HepG2 (cell line): ENCODE results near the gene SYT11. TPM values are rescaled to one million over a fixed set of nuclear protein-coding genes. Genes with fewer than 3 reads are reported as not detected.

ENCODE experiments used
- ARID5B ChIP-seq: IDR thresholded peaks from 2 replicates; pipeline ENCODE4 v1.4.0; 2020; ENCODE audit warnings: mild to moderate bottlenecking, missing genetic modification reagents
- ARNTL ChIP-seq: sonication (generic); formaldehyde crosslinking; IDR thresholded peaks from 2 replicates; pipeline ENCODE4 v1.4.0; 2020; ENCODE audit warnings: mild to moderate bottlenecking, missing genetic modification reagents
- CEBPB ChIP-seq: IDR thresholded peaks from 2 replicates; pipeline ENCODE4 v1.6.1; 2011; ENCODE audit warnings: low read depth, low read length, improper control_type of control experiment, borderline replicate concordance
- ETV5 ChIP-seq: IDR thresholded peaks from 2 replicates; pipeline ENCODE4 v1.6.1; 2018; ENCODE audit warnings: missing biosample characterization, missing genetic modification reagents, inconsistent platforms, borderline replicate concordance
- FOXA3 ChIP-seq: IDR thresholded peaks from 2 replicates; pipeline ENCODE4 v1.6.1; 2016; ENCODE audit warnings: missing genetic modification reagents, missing compliant biosample characterization
- HMGA1 ChIP-seq: sonication (generic); formaldehyde crosslinking; conservative IDR thresholded peaks from 2 replicates; pipeline ENCODE4 v1.4.0; 2020; ENCODE audit warnings: missing genetic modification reagents
- KDM2A ChIP-seq: sonication (generic); formaldehyde crosslinking; IDR thresholded peaks from 2 replicates; pipeline ENCODE4 v1.4.0; 2020; ENCODE audit warnings: low read depth, missing genetic modification reagents, borderline replicate concordance
- KLF16 ChIP-seq, 2 experiments: sonication (generic) in 1 of 2; formaldehyde crosslinking in 1 of 2; IDR thresholded peaks; 2 replicates each; pipeline versions ENCODE4 v1.6.1 to v1.8.0; 2016 to 2023; ENCODE audit warnings: missing genetic modification reagents in 2 of 2, missing compliant biosample characterization in 1 of 2
- MAFK ChIP-seq, 2 experiments: IDR thresholded peaks in 1 of 2; conservative IDR thresholded peaks in 1 of 2; 2 replicates each; pipeline ENCODE4 v1.6.1; 2011; ENCODE audit warnings: improper control_type of control experiment in 2 of 2, low read length in 2 of 2
- MYPOP ChIP-seq: sonication (generic); formaldehyde crosslinking; IDR thresholded peaks from 2 replicates; pipeline ENCODE4 v1.8.1; 2023; ENCODE audit warnings: mild to moderate bottlenecking, moderate library complexity, missing genetic modification reagents
- NCOA2 ChIP-seq: sonication (generic); formaldehyde crosslinking; IDR thresholded peaks from 2 replicates; pipeline ENCODE4 v1.8.0; 2022; ENCODE audit warnings: inconsistent platforms
- SAFB2 ChIP-seq: sonication (generic); formaldehyde crosslinking; IDR thresholded peaks from 2 replicates; pipeline ENCODE4 v1.5.1; 2020; ENCODE audit warnings: missing genetic modification reagents, low read depth, mild to moderate bottlenecking, borderline replicate concordance
- SKI ChIP-seq: fragments of 450-650 bp; IDR thresholded peaks from one replicate; pipeline ENCODE4 v1.6.1; 2018; ENCODE audit warnings: mild to moderate bottlenecking; ENCODE audit not compliant: partially characterized antibody
- ZNF331 ChIP-seq: sonication (generic); formaldehyde crosslinking; IDR thresholded peaks from 2 replicates; pipeline ENCODE4 v1.4.0; 2020; ENCODE audit warnings: missing genetic modification reagents
- ZNF431 ChIP-seq: sonication (generic); formaldehyde crosslinking; IDR thresholded peaks from 2 replicates; pipeline ENCODE4 v1.9.0; 2022; ENCODE audit warnings: missing genetic modification reagents, low read depth, mild to moderate bottlenecking, borderline replicate concordance
- polyA plus RNA-seq, 8 experiments: library from polyadenylated mRNA; depleted of rRNA in 3 of 8; stranded (reverse) in 7 of 8; unstranded in 1 of 8; fragments of >200 nt; fragmentation: Illumina TruSeq in 4 of 8; extraction: Trizol in 4 of 8; gene quantifications; 2 replicates each; pipeline versions ENCODE4 v1.2.1 to v1.2.3, GENCODE V29; 2011 to 2016; ENCODE audit warnings: low read depth in 4 of 8, missing spikeins in 1 of 8, mixed read lengths in 1 of 8; ENCODE audit not compliant: insufficient read depth in 1 of 8
- total RNA-seq, 5 experiments: library from RNA; depleted of rRNA; stranded (reverse); fragments of >200 nt; fragmentation: Illumina TruSeq; extraction: Trizol; gene quantifications; 2 replicates each; pipeline ENCODE4 v1.2.3, GENCODE V29; 2016; ENCODE audit warnings: low read depth in 1 of 5
- TF ChIP-seq, protein P1 (sequence below): sonication (generic); formaldehyde crosslinking; IDR thresholded peaks from 2 replicates; pipeline ENCODE4 v1.4.0; 2020; ENCODE audit warnings: mild to moderate bottlenecking, missing genetic modification reagents, borderline replicate concordance
- TF ChIP-seq, protein P2 (sequence below), 2 experiments: fragments of 450-650 bp in 1 of 2; sonication (generic) in 1 of 2; formaldehyde crosslinking; IDR thresholded peaks; 2 replicates each; pipeline versions ENCODE4 v1.5.0 to v1.8.0; 2020 to 2022; ENCODE audit warnings: mild to moderate bottlenecking in 1 of 2, missing genetic modification reagents in 1 of 2

Gene SYT11
- total and polyA plus RNA-seq, 2 of the 13 experiments (the other 11 are each of a cell fraction or from before 2014, with no cell fraction given), result 0.22 to 0.59 TPM

DNA sequence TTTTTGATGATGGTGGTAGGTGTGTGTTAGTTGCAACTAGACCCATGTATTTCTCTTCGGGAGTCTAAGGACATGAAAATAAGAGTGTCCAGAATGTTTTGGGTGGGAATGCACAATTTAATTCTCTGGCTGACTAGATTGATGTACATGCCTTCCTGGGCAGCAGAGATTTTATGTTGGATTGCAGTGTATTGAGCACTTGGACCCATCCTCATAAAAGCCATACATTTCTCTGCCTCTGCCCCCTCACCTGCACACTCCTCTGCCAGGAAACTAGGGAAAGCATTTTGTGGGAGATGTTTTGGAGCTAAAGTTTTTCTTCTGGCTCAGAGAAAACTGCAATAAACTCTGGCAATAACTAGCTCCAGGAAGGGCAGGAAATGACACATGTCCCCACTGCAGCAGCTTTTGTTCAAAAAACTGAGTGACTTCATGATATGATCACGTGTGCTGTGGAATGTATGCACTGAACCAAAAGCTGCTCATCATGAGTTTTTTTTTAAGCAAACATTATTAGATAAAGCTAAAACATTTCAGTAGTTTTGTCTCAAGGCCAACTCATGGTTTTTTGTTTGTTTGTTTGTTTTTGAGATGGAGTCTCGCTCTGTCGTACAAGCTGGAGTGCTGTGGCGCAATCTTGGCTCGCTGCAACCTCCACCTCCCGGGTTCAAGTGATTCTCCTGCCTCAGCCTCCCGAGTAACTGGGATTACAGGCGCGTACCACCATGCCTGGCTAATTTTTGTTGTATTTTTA is 34.2 kb downstream of the SYT11 start (continued):
- no peak for TF ChIP-seq ZNF431 (CRISPR knock-in tag)
- peak; percentile 66 for TF ChIP-seq SKI
- TF ChIP-seq ARID5B, result peak; percentile 78; the same call in 1 of the 2 replicates
- no peak for TF ChIP-seq SAFB2
- TF ChIP-seq ETV5 (CRISPR knock-in tag), result peak; percentile 28; the same call in 1 of the 2 replicates
- TF ChIP-seq ZNF331 (CRISPR knock-in tag), result peak; percentile 9; the same call in 1 of the 2 replicates
- TF ChIP-seq MYPOP (CRISPR knock-in tag), result peak; percentile 42; the same call in 1 of the 2 replicates
- TF ChIP-seq CEBPB, result peak; percentile 76; the same call in 1 of the 2 replicates
- peak in 1 of 2 experiments; percentile 49; a peak in 1 of 4 replicates for TF ChIP-seq KLF16 (CRISPR knock-in tag; IDR thresholded peaks at IDR 0.05)
- TF ChIP-seq NCOA2 (CRISPR knock-in tag), result peak; percentile 26; the same call in 1 of the 2 replicates
- peak; percentile 43; the same call in 1 of the 2 replicates for TF ChIP-seq FOXA3 (CRISPR knock-in tag)
- no peak for TF ChIP-seq HMGA1 (CRISPR knock-in tag)
- TF ChIP-seq, protein P1, sequence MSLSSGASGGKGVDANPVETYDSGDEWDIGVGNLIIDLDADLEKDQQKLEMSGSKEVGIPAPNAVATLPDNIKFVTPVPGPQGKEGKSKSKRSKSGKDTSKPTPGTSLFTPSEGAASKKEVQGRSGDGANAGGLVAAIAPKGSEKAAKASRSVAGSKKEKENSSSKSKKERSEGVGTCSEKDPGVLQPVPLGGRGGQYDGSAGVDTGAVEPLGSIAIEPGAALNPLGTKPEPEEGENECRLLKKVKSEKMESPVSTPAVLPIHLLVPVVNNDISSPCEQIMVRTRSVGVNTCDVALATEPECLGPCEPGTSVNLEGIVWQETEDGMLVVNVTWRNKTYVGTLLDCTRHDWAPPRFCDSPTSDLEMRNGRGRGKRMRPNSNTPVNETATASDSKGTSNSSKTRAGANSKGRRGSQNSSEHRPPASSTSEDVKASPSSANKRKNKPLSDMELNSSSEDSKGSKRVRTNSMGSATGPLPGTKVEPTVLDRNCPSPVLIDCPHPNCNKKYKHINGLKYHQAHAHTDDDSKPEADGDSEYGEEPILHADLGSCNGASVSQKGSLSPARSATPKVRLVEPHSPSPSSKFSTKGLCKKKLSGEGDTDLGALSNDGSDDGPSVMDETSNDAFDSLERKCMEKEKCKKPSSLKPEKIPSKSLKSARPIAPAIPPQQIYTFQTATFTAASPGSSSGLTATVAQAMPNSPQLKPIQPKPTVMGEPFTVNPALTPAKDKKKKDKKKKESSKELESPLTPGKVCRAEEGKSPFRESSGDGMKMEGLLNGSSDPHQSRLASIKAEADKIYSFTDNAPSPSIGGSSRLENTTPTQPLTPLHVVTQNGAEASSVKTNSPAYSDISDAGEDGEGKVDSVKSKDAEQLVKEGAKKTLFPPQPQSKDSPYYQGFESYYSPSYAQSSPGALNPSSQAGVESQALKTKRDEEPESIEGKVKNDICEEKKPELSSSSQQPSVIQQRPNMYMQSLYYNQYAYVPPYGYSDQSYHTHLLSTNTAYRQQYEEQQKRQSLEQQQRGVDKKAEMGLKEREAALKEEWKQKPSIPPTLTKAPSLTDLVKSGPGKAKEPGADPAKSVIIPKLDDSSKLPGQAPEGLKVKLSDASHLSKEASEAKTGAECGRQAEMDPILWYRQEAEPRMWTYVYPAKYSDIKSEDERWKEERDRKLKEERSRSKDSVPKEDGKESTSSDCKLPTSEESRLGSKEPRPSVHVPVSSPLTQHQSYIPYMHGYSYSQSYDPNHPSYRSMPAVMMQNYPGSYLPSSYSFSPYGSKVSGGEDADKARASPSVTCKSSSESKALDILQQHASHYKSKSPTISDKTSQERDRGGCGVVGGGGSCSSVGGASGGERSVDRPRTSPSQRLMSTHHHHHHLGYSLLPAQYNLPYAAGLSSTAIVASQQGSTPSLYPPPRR (CRISPR knock-in tag), result 0 out of 2 replicates have a peak, but pooled peaks have one; percentile 28
- peak in 1 of 2 experiments; percentile 27; a peak in 1 of 4 replicates for TF ChIP-seq MAFK (conservative IDR thresholded peaks at IDR 0.05 in 1 of 2, IDR thresholded peaks at IDR 0.05 in 1 of 2; ENCODE audit: low read length in 2 of 2)
- TF ChIP-seq ARNTL (CRISPR knock-in tag), result peak; percentile 49; the same call in 1 of the 2 replicates
- TF ChIP-seq KDM2A (CRISPR knock-in tag), result peak; percentile 33; the same call in 1 of the 2 replicates
- TF ChIP-seq, protein P2, sequence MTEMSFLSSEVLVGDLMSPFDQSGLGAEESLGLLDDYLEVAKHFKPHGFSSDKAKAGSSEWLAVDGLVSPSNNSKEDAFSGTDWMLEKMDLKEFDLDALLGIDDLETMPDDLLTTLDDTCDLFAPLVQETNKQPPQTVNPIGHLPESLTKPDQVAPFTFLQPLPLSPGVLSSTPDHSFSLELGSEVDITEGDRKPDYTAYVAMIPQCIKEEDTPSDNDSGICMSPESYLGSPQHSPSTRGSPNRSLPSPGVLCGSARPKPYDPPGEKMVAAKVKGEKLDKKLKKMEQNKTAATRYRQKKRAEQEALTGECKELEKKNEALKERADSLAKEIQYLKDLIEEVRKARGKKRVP (CRISPR knock-in tag; IDR thresholded peaks at IDR 0.05), result peak in 1 of 2 experiments; percentile 61; a peak in 1 of 4 replicates
